Psoas muscle (tissue), 8 donors: Measurements from ENCODE around the gene MMP23B. TPM values are rescaled to one million over a fixed set of nuclear protein-coding genes. Genes with fewer than 3 reads are reported as not detected.
A peak's percentile ranks its signal among the peaks of the same experiment; 100 is the strongest.

ENCODE experiments used
- ATAC-seq, 4 donors: fragments of 200-7000 bp; cut with Tn5 transposase; one replicate each; pipeline ENCODE4 v1.9.1; 2020; ENCODE audit warnings: moderate library complexity in 3 of 4, mild to moderate bottlenecking in 2 of 4
- DNase-seq, 2 donors: peaks; one replicate each; pipeline ENCODE4 v3.0.0-alpha.2; 2020
- H3K27ac ChIP-seq: fragments of 200-600 bp; one replicate; pipeline ENCODE4 v1.8.0; 2022
- H3K27me3 ChIP-seq, 3 donors: fragments of 200-600 bp in 1 of 3; one replicate each; pipeline versions ENCODE4 v1.6.1 to v1.8.0; 2013 to 2022; ENCODE audit warnings: low read length in 2 of 3, mild to moderate bottlenecking in 2 of 3, moderate library complexity in 1 of 3; ENCODE audit not compliant: insufficient read depth in 3 of 3
- H3K36me3 ChIP-seq, 2 donors: fragments of 200-600 bp in 1 of 2; one replicate each; pipeline versions ENCODE4 v1.6.1 to v1.8.0; 2013 to 2022; ENCODE audit warnings: low read depth in 1 of 2, mild to moderate bottlenecking in 1 of 2, moderate library complexity in 1 of 2; ENCODE audit not compliant: insufficient read depth in 1 of 2
- H3K4me1 ChIP-seq: fragments of 200-600 bp; one replicate; pipeline ENCODE4 v1.8.0; 2022
- H3K4me3 ChIP-seq: fragments of 200-600 bp; one replicate; pipeline ENCODE4 v1.8.0; 2022; ENCODE audit warnings: mild to moderate bottlenecking
- H3K9me3 ChIP-seq: fragments of 200-600 bp; one replicate; pipeline ENCODE4 v1.8.0; 2022
- CTCF ChIP-seq: fragments of 200-600 bp; IDR thresholded peaks from one replicate; pipeline ENCODE4 v1.8.0; 2022; ENCODE audit warnings: antibody characterized with exemption
- WGBS, 3 donors: extraction: QIAGEN DNeasy Blood & Tissue Kit; methylation state at CpG; one replicate each; pipeline versions ENCODE4 v1.1.6 to v1.1.7; 2013; 5-methylcytosine and 5-hydroxymethylcytosine counted together
- intact Hi-C, 2 donors: fragments of 100-400 bp; cut with DNase I; formaldehyde crosslinking; loops; one replicate each; pipeline versions ENCODE4 v1.11.0 to v1.14.2; 2022
- polyA plus RNA-seq, 3 donors: library from polyadenylated mRNA; stranded (reverse); fragments of 200-250 nt; gene quantifications; one replicate each; pipeline ENCODE4 v1.2.3, GENCODE V29; 2013
- total RNA-seq, 4 donors: library from RNA; stranded (reverse); fragmentation: NEBNext Ultra II Directional in 2 of 4; extraction: Animal tissue kit (Norgen Biotek cat#: 25700) in 2 of 4; gene quantifications; one replicate each; pipeline versions ENCODE4 v1.2.1 to v1.2.4, GENCODE V29; 2021 to 2023
- donor health status: healthy with polysubstance abuse.
- donor health status: DM: no; HTN: no; CAD: no; lungs with moderate emphysema.
- donor health status: Bipolar disorder and iron deficiency.
- donor health status: healthy.
- donor health status: DM: yes; HTN: yes; CAD: no.
- donor health status: DM: no; HTN: no; CAD: no.
- donor health status: DM: no; HTN: no; CAD: no.
- donor health status: DM: yes; HTN: yes; CAD: no.

Gene MMP23B
- total and polyA plus RNA-seq, 7 donors: 0.25 to 1.8 (median 0.32) TPM; not detected in 2

GRCh38 chr1:1597275-1597930, 34.6 kb upstream of the MMP23B start:
- DNase-seq: no peak
- TF ChIP-seq CTCF: no peak
- Histone ChIP-seq H3K4me1 (peaks cover 13% of the 10 kb centered on the region), H3K4me3 (no peak overlapping the region), H3K9me3 (no peaks in the 10 kb centered on the region), H3K27me3 (peaks cover 0 to 38% (median 19%) of the 10 kb centered on the region in 3 donors), H3K36me3 (no peaks in the 10 kb centered on the region), H3K27ac (no peak overlapping the region)
- ATAC-seq: peak; percentile 45 to 53 (median 49)
- 15 to 25% (median 15%) methylated on average over 13 to 14 of the region's 16 CpGs for WGBS, 3 donors
- intact Hi-C loops: no loop called here

- Histone ChIP-seq H3K4me1 (peaks cover 13% of the 10 kb centered on the region), H3K27me3 (peaks cover 0 to 46% (median 20%) of the 10 kb centered on the region in 3 donors), H3K36me3 (no peaks in the 10 kb centered on the region), H3K27ac (no peak overlapping the region), H3K9me3 (no peaks in the 10 kb centered on the region), H3K4me3 (no peak overlapping the region)
- TF ChIP-seq CTCF: no peak
- intact Hi-C loops: no loop called here
- DNase-seq (peak in 1 of 2 donors; percentile 49), ATAC-seq (peak in 1 of 4 donors; percentile 5)
- WGBS, 3 donors: 77 to 81% (median 80%) methylated on average over 28 of the region's 28 CpGs
Observed at GRCh38 chr1:1598051-1598719, 33.8 kb upstream of the MMP23B start.

GRCh38 chr1:1598720-1599029, 33.3 kb upstream of the MMP23B start:
- H3K27me3 ChIP-seq: peaks cover 0 to 51% (median 21%) of the 10 kb centered on the region in 3 donors
- H3K4me3 ChIP-seq: no peak overlapping the region
- intact Hi-C loops: no loop called here
- no peak for ATAC-seq
- 77 to 81% (median 78%) methylated on average over 12 to 13 of the region's 13 CpGs for WGBS, 3 donors
- peaks cover 13% of the 10 kb centered on the region for H3K4me1 ChIP-seq
- no peaks in the 10 kb centered on the region for H3K36me3 ChIP-seq
- DNase-seq: no peak
- no peak overlapping the region for H3K27ac ChIP-seq
- TF ChIP-seq CTCF: no peak
- H3K9me3 ChIP-seq: no peaks in the 10 kb centered on the region

- intact Hi-C loops: no loop called here
- H3K4me3 ChIP-seq: peak overlapping the region; percentile 45
- no peaks in the 10 kb centered on the region for H3K36me3 ChIP-seq
- H3K27me3 ChIP-seq: peaks cover 0 to 57% (median 23%) of the 10 kb centered on the region in 3 donors
- H3K27ac ChIP-seq: no peak overlapping the region
- no peak for TF ChIP-seq CTCF
- whole genome bisulfite sequencing, 3 donors: 8 to 10% (median 9%) methylated on average over 52 to 111 of the region's 111 CpGs
- DNase-seq: peak in 1 of 2 donors; percentile 55
- no peaks in the 10 kb centered on the region for H3K9me3 ChIP-seq
- peak in 1 of 4 donors; percentile 40 for ATAC-seq
- H3K4me1 ChIP-seq: peaks cover 13% of the 10 kb centered on the region
Observed at GRCh38 chr1:1599030-1599934, 32.7 kb upstream of the MMP23B start.
